Measurements from ENCODE around the gene MARCHF2. TPM values are rescaled to one million over a fixed set of nuclear protein-coding genes. Genes with fewer than 3 reads are reported as not detected.

Gene MARCHF2
- total RNA-seq, 6 experiments from 2014 or later, result 22.5 to 146 (median 32.3) TPM

DNA sequence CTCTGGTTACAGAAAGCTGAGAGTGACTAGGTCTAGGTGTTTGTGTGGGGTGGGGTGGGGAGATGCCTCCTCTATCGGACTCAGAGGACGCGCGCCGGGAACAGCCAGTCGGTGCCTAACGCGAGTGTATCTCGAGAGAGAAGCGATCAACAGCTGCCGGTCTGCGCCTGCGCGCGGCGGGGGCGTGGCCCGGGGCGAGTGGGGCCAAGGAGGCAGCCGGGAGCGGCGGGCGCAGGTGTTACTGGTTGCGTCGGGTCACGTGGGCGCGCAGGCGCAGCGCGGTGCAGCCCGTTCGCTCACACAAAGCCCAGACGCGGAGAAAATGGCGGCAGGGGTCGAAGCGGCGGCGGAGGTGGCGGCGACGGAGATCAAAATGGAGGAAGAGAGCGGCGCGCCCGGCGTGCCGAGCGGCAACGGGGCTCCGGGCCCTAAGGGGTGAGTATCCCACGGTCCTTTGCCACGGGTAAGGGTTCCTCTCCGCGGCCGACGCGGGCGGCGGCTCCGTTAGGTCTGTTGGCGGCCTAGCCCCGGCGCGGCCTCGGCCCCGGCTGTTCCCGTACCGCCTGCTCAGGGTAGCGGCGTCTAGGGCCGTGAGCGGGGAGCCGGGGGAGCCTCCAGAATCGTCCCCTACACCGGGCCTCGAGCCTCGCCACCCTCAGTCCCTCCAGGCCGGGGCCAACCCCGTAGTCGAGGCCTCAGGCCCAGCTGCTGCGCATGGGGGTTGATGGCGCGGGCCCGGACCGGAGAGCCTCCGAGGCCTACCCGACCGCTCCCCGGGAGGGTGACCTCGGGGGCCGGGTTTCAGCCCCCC, 31.8 kb downstream of the MARCHF2 start, which contains the start of gene HNRNPM:
Gene HNRNPM, plus strand, starts transcription at position 299 of the 811 bp plus-strand sequence. Its CDS starts 24 bp downstream, at position 323.
- ATAC-seq (peak; percentile 90 to 97 (median 94)), DNase-seq (peak; percentile 100)
- WGBS (ENCODE audit: insufficient coverage, low coverage, low lambda C conversion rate, missing lambda C conversion rate), result no CpG with 5 or more reads among the region's 93 CpGs
- Histone ChIP-seq H3K9me3 (no peaks in the 10 kb centered on the region), H3K4me1 (peaks cover 0 to 36% (median 15%) of the 10 kb centered on the region in 4 donors), H3K27me3 (no peaks in the 10 kb centered on the region), H3K27ac (peak within 1 kb of the TSS; percentile 95 to 97 (median 96)), H3K36me3 (peaks cover 0 to 10% (median 2%) of the 10 kb centered on the region in 4 donors), H3K4me3 (peak within 1 kb of the TSS; percentile 98 to 100 (median 99))
- intact Hi-C loops (cut with DNase I), result no loop called here
- TF ChIP-seq, protein P1, sequence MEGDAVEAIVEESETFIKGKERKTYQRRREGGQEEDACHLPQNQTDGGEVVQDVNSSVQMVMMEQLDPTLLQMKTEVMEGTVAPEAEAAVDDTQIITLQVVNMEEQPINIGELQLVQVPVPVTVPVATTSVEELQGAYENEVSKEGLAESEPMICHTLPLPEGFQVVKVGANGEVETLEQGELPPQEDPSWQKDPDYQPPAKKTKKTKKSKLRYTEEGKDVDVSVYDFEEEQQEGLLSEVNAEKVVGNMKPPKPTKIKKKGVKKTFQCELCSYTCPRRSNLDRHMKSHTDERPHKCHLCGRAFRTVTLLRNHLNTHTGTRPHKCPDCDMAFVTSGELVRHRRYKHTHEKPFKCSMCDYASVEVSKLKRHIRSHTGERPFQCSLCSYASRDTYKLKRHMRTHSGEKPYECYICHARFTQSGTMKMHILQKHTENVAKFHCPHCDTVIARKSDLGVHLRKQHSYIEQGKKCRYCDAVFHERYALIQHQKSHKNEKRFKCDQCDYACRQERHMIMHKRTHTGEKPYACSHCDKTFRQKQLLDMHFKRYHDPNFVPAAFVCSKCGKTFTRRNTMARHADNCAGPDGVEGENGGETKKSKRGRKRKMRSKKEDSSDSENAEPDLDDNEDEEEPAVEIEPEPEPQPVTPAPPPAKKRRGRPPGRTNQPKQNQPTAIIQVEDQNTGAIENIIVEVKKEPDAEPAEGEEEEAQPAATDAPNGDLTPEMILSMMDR (IDR thresholded peaks at IDR 0.05), result no peak
- TF ChIP-seq POLR2A (IDR thresholded peaks at IDR 0.05), result peak; percentile 92

DNA sequence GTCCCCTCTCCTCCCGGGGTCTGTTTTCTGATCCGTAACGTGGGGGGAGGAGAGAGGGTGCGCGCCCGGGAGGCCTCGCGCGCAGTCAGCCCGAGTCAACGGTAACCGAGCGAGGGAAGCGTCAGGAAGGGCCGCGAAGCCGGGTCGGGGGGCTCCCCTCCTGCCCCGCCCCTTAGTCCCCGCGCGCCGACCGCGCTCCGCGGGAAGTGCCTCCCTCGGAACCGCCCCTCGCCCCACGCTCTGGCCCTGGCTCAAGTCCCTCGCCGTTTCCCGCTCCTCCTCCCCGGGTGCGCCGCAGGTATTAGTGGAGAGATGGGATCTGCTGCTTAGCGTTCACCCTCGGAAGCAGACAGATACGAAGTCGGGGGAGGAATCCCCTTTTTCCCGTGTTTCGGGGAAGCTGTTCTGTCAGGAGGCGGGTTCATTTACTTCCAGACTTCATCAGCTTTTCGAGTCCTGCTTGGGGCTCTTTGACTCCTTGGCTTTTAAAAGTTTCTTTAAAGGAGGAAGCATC, 32.4 kb downstream of the MARCHF2 start:
- DNase-seq, result peak; percentile 75 to 81 (median 78)
- peaks cover 0 to 10% (median 2%) of the 10 kb centered on the region in 4 donors for H3K36me3 ChIP-seq
- ATAC-seq, result peak; percentile 62 to 67 (median 64)
- intact Hi-C loops (cut with DNase I), result no loop called here
- peak overlapping the region; percentile 98 to 100 (median 99) for H3K4me3 ChIP-seq
- H3K9me3 ChIP-seq, result no peaks in the 10 kb centered on the region
- H3K27ac ChIP-seq, result peak overlapping the region; percentile 95 to 97 (median 96)
- H3K4me1 ChIP-seq, result peaks cover 0 to 42% (median 18%) of the 10 kb centered on the region in 4 donors
- no peak for TF ChIP-seq POLR2A (IDR thresholded peaks at IDR 0.05)
- TF ChIP-seq, protein P1 (IDR thresholded peaks at IDR 0.05), result no peak
- H3K27me3 ChIP-seq, result no peaks in the 10 kb centered on the region
- 0% methylated on average over 21 of the region's 45 CpGs for WGBS (ENCODE audit: insufficient coverage, low coverage, low lambda C conversion rate, missing lambda C conversion rate)

DNA sequence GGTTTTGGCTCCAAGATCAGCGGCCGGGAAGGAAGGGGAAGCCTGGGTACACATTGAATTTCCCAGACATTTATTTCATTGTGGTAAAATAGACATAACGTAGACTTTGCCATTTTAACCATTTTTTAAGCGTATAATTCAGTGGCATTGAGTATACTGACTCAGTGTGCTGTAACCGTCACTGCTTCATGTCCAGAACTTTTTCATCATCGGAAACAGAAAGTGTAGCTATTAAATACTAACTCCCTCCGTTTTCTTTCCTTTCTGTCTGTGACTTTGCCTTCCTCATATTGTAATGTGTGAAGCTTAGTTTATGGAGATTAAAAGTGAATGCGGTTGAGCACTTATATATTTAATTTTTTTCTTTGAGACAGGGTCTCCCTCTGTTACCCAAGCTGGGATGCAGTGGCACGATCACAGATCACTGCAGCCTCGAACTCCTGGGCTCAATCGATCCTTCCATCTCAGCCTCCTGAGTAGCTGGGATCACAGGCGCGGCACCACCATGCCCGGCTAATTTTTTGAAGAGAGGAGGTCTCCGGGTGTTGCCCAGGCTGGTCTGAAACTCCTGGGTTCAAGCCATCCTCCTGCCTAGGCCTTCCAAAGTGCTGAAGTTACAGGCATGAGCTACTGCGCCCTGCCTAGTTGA, 33.1 kb downstream of the MARCHF2 start:
- H3K9me3 ChIP-seq, result no peaks in the 10 kb centered on the region
- TF ChIP-seq, protein P1 (IDR thresholded peaks at IDR 0.05), result no peak
- TF ChIP-seq POLR2A (IDR thresholded peaks at IDR 0.05), result no peak
- peaks cover 0 to 49% (median 19%) of the 10 kb centered on the region in 4 donors for H3K4me1 ChIP-seq
- no peak for DNase-seq
- H3K27ac ChIP-seq, result peak overlapping the region in 2 of 3 donors; percentile 95 to 97
- intact Hi-C loops (cut with DNase I), result no loop called here
- WGBS (ENCODE audit: insufficient coverage, low coverage, low lambda C conversion rate, missing lambda C conversion rate), result 16% methylated on average over 16 of the region's 16 CpGs
- ATAC-seq, result no peak
- peaks cover 0 to 10% (median 2%) of the 10 kb centered on the region in 4 donors for H3K36me3 ChIP-seq
- no peaks in the 10 kb centered on the region for H3K27me3 ChIP-seq
- H3K4me3 ChIP-seq, result peak overlapping the region; percentile 98 to 100 (median 99)

- ATAC-seq (no peak), DNase-seq (no peak)
- TF ChIP-seq, protein P1 (IDR thresholded peaks at IDR 0.05), result no peak
- TF ChIP-seq POLR2A (IDR thresholded peaks at IDR 0.05), result no peak
- Histone ChIP-seq H3K36me3 (peaks cover 0 to 10% (median 2%) of the 10 kb centered on the region in 4 donors), H3K4me1 (peaks cover 5 to 78% (median 33%) of the 10 kb centered on the region in 4 donors), H3K27me3 (no peaks in the 10 kb centered on the region), H3K4me3 (no peak overlapping the region), H3K27ac (no peak overlapping the region), H3K9me3 (no peaks in the 10 kb centered on the region)
- WGBS (ENCODE audit: insufficient coverage, low coverage, low lambda C conversion rate, missing lambda C conversion rate), result 72% methylated on average over 4 of the region's 8 CpGs
- intact Hi-C loops (cut with DNase I), result no loop called here
Measured at GRCh38 chr19:8449830-8450229, 36.7 kb downstream of the MARCHF2 start.
